Epithelial cell of prostate (primary cell): ENCODE results near the gene SLC12A5.
"Not testable (repeated sequence)": the region's sequence is repeated elsewhere in the genome, so short reads cannot be mapped to it uniquely, and the experiment has no call there.

Source experiments
- DNase-seq: peaks from one replicate; pipeline ENCODE4 v3.0.0-alpha.2; 2011; ENCODE audit warnings: low read depth, low spot score
- H3K27ac ChIP-seq: fragments of 450-650 bp; 2 replicates; pipeline ENCODE4 v1.5.1; 2017; ENCODE audit warnings: mild to moderate bottlenecking

Gene SLC12A5

GRCh38 chr20:46073443-46073842 is 44.4 kb downstream of the SLC12A5 start:
- H3K27ac ChIP-seq, result no peak overlapping the region
- DNase-seq, result peak; percentile 8

DNA sequence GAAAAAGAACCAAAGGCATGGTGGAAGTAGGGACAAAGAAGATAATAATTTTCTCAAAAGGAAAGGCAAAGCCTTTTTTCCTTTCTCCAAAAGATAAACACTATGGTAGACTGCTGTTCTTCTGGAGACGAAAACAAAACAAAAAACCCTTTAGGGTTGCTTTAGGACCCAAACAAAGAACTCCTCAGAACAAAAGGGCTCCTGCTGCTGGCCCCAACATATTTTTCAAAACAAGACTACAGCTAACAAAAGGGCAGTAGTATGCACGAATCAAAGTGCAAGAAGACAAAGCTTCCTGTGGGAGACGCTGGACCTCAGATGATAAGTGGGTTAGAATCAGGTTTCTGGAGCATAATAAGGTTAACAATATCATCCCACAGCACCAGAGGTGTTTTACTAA is 45.0 kb downstream of the SLC12A5 start:
- no peak overlapping the region for H3K27ac ChIP-seq
- DNase-seq, result no peak

- H3K27ac ChIP-seq, result no peak overlapping the region
- no peak for DNase-seq
These were observed 47.8 kb downstream of the SLC12A5 start for GRCh38 chr20:46076806-46077205.

DNA sequence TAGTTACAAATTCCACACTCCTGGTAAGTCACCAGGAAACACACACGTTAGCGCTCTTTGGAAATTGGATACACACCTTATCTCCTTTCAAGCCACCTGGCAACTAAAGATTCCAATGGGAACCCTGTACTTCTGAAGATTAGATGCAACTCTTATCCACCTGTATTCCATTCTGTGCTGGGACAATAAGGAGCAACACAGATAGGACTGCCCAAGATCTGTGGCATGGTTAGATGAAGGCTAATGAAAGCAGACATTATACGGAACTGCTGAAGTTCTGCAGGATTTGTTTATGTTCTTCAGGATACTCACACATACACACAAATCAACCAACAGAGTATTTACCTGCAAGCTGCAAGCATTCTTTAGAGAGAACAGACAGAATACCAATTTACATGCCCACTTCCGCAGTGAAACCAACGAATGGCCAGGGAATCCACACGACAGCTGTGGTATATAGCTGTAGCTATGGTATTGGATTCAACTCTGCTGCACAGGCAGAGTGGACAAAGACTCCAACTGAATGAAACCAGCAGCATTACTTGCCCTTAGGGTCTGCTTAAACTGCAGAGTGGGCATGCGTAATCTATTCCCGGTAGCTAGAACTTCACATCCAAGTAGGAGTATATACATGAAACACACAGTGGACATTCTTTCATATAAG is 48.8 kb downstream of the SLC12A5 start:
- no peak for DNase-seq
- H3K27ac ChIP-seq, result no peak overlapping the region

DNA sequence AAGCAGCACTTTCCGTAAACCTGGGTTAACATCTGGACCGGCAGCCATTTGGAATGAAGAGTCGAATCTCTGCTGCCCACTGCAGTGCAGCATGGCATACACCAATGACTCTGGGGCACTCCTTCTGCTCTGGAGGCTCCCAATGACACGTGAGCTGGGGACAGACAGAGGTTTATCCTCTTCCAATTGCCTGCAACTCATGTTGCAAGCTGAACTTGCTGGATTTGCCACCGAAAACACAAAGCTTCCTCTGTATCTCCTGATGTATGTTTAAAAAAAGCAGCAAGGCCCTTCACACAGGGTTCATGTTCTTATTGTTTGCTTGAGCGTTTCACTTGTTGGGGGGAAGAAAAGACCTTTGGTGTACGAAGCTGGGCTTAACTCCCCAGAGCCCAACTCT is 49.9 kb downstream of the SLC12A5 start:
- H3K27ac ChIP-seq, result no peak overlapping the region
- no peak for DNase-seq

DNA sequence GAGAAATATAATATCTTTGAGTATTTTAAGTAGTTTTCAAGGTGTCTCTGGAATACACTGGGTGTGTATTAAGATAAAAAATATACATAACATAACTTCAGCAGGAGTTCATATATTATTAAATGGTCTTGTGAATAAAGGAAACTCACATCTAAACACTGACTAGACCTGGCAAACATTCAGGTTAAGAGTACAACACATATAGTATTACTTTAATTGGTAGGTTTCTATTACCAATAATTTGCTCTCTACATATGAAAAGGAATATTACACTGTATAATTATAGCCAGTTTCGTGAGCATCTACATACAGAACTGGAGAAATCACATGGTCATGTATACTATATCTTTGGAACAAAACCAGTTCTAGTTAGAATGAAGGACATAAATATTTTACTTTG is 52.1 kb downstream of the SLC12A5 start:
- H3K27ac ChIP-seq, result no peak overlapping the region
- DNase-seq, result no peak

- no peak for DNase-seq
- H3K27ac ChIP-seq, result no peak overlapping the region
These were observed 54.1 kb downstream of the SLC12A5 start for GRCh38 chr20:46083101-46083500.

GRCh38 chr20:46083531-46084061 is 54.6 kb downstream of the SLC12A5 start:
- no peak for DNase-seq
- no peak overlapping the region for H3K27ac ChIP-seq

- DNase-seq, result no peak
- no peak overlapping the region for H3K27ac ChIP-seq
These were observed 55.8 kb downstream of the SLC12A5 start for GRCh38 chr20:46084805-46085178.

- no peak for DNase-seq
- H3K27ac ChIP-seq, result no peak overlapping the region
These were observed 56.3 kb downstream of the SLC12A5 start for GRCh38 chr20:46085179-46085851.

GRCh38 chr20:46087161-46087560 is 58.1 kb downstream of the SLC12A5 start:
- no peak for DNase-seq
- no peak overlapping the region for H3K27ac ChIP-seq

DNA sequence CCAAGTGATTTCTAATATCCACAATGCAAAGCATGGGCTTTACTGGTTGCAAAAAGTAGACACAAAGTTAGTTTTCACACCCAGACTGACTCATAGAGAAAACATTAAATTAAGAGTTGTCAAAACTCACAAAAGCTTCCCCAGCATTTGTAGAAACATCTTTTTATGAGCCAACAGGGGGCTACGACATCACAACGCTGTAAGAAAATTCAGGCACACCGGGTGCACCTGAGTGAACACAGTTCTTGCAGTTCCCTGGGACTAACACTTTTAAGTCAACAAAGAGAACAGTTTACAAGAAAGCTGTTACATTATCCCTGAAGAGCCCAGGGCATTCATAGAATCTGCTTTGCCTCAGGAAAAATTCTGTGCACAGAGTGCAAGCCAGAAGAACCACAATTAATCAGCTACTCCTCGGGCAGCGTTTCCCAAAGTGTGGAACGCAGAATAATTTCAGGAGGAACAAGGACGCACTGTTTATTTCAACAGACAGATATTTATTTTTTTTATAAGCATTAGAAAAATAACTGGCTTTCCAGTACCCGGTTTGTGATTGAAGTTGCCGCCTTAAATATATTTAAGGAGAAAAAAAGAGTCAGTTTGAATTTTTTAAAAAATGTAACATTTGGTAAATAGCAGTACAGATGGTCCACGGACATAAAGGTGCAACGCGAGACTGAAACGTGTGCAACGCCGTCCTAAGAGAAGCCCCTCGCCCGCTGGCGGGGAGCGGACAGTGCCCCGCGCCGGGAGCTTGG is 59.6 kb downstream of the SLC12A5 start:
- DNase-seq, result no peak
- peak overlapping the region; percentile 87 for H3K27ac ChIP-seq

GRCh38 chr20:46089167-46089416 is 60.1 kb downstream of the SLC12A5 start:
- peak overlapping the region; percentile 87 for H3K27ac ChIP-seq
- no peak for DNase-seq

DNA sequence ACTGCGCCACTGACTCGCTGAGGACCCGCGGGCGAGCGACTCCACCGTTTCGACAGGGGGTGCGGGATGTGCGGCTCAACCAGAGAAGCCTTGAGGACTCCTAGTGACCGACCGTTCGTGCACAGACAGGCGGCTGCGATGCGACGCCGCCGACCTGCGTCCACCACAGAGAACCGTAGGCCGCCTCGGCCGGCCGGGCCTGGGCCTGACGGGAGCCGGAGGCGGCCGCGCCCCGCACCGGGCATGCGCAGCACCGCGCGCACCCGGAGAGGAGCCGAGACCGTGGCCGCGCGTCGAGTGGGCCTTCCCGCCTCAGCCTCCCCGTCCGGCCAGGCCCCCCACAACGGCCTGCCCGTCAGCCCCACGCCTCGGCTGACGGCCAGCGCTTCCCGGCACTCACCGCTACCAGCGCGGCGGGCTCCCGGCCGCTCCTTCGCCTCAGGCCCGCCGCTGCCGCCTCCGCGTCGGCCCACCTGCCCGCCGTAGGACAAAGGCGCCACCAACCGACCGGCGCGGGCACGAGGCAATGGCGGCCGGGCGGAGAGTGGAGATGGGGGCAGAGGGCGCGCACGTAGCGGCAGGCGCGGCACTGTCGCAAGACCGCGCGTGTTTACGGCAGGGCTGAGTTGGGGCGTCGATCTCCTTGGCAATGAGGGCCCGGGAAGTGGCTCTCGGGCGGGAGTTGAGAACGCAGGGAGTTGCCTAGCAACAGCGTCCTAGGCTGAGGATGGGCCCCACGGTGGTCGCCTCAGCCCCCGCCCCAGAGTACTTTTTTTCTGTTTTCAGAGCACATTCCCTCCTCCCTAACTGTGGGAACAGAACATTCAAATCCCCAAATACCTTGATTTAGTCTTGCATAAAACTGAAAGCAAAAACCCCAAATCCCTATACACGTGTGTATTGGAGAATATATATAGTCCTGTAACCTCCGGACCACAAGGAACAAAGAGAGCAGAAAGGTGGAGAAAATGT is 60.7 kb downstream of the SLC12A5 start, which contains the start of gene NCOA5:
Gene NCOA5, minus strand, starts transcription at position 546 of the 972 bp plus-strand sequence. CDS start 10,538 bp downstream, outside the sequence.
- DNase-seq, result peak; percentile 92
- H3K27ac ChIP-seq, result peak within 1 kb of the TSS; percentile 87

DNA sequence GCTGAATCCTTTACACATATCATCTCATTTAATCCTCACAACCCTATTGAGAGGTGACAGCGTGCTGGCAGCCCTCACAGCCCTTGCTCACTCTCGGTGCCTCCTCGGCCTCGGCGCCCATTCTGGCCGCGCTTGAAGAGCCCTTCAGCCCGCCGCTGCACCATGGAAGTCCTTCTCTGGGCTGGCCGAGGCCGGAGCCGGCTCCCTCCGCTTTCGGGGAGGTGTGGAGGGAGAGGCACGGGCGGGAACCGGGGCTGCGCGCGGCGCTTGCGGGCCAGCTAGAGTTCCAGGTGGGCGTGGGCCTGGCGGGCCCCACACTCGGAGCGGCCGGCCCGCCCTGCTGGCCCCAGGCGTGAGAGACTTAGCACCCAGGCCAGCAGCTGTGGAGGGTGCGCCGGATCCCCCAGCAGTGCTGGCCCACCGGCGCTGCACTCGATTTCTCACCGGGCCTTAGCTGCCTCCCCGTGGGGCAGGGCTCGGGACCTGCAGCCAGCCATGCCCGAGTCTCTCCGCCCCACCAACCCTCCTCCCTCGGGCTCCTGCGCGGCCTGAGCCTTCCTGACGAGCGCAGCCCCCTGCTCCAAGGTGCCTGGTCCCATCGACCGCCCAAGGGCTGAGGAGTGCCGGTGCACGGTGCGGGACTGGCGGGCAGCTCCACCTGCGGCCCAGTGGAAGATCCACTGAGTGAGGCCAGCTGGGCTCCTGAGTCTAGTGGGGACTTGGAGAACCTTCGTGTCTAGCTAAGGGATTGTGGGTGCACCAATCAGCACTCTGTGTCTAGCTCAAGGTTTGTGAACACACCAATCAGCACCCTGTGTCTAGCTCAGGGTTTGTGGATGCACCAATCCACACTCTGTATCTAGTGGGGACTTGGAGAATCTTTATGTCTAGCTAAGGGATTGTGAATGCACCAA is 62.9 kb downstream of the SLC12A5 start:
- not testable (repeated sequence) for H3K27ac ChIP-seq, DNase-seq

- DNase-seq, result no peak
These were observed 64.5 kb downstream of the SLC12A5 start for GRCh38 chr20:46093531-46093930.

GRCh38 chr20:46099491-46100287 is 70.7 kb downstream of the SLC12A5 start:
- no peak overlapping the region for H3K27ac ChIP-seq
- DNase-seq, result no peak

More at GRCh38 chr20:46093531-46093930, 64.5 kb downstream of the SLC12A5 start:
- H3K27ac ChIP-seq, result no peak overlapping the region

- H3K27ac ChIP-seq, DNase-seq: not testable (repeated sequence)
These were observed 71.4 kb downstream of the SLC12A5 start for GRCh38 chr20:46100444-46100843.
